Cerebellar nuclear complex (tissue), 1 donor: Measurements from ENCODE around the gene CD163L1.
"Not testable (repeated sequence)": the region's sequence is repeated elsewhere in the genome, so short reads cannot be mapped to it uniquely, and the experiment has no call there.

Source experiments
- DNase-seq, 2 experiments: peaks; one replicate each; lab custom pipeline; 2025; lab: John Stamatoyannopoulos, UW

CD163L1 gene

GRCh38 chr12:7444076-7444475 lies at the start of gene CD163L1:
Gene CD163L1, minus strand, starts transcription at chr12:7444153. Its CDS starts 26 bp downstream, at chr12:7444127.
- no peak for DNase-seq

GRCh38 chr12:7493006-7493405 lies 49.1 kb upstream of the CD163L1 start:
- DNase-seq, result no peak

- DNase-seq, result no peak
These were observed 42.6 kb upstream of the CD163L1 start for GRCh38 chr12:7486512-7486911.

DNA sequence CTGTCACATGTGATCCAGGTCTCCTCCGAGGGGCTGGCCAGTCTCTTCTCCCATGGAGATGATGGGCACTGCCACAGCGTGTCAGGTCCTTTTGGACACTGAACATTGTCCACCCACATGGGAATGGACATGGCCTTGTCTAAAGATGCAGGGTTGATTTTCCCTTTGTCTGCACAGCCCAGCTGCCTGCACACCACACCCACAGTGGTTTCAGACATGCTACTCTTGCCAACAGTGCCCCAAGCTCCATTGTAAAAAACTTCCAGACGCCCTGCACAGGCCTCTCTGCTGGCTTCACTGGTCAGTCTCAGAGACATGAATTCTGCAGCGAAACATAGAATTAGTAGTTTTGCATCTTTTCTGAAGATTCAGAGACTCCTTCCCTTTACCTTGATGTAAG lies 41.1 kb upstream of the CD163L1 start:
- no peak for DNase-seq

DNA sequence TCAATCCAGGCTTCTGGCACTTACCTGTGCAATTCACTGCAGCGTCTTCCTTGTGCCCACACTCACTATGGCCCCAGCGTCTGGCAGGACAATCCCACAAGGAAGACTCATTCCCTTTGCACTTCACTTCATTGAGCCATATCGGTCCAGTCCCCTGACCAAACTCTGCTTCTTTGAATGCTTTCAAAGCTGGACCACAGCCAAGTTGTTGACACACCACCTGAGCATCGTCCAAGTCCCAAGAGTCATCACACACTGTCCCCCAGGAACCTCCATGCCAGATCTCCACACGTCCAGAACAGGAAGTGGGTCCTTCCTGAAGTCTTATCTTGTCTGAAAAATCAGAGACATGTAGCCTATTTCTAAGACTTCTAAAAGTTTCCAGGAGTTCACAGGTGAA lies 39.4 kb upstream of the CD163L1 start:
- DNase-seq, result no peak

- no peak for DNase-seq
These were observed 35.8 kb upstream of the CD163L1 start for GRCh38 chr12:7479771-7480170.

DNA sequence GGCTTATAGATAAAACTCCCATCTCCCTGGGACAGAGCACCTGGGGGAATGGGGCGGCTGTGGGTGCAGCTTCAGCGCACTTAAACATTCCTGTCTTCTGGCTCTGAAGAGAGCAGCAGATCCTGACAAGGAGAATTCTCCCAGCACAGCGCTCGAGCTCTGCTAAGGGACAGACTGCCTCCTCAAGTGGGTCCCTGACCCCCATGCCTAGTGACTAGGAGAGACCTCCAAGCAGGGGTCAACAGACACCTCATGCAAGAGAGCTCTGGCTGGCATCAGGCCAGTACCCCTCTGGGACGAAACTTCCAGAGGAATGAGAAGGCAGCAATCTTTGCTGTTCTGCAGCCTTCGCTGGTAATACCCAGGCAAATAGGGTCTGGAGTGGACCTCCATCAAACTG lies 28.1 kb upstream of the CD163L1 start:
- no peak for DNase-seq

- no peak for DNase-seq
These were observed 16.7 kb upstream of the CD163L1 start for GRCh38 chr12:7460375-7461259.

- DNase-seq, result no peak
These were observed 16.0 kb upstream of the CD163L1 start for GRCh38 chr12:7459973-7460372.

DNA sequence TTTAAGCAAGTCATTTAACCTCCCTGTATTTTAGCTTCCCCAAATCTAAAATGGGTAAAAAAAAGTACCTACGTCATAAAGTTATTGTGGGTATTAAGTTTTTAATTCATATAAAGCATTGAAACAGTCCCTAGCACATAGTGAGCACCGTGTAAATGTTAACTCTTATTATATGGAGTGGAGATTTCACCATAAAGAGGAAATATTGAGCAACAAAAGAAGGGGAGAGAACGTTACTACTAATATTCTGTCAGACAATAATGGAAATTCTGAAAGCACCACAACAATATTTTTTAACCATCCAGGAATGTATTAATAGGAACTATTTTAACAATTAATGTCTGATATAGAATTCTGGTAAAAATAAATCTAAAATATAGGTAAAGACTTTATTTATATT lies 7.8 kb upstream of the CD163L1 start:
- DNase-seq, result no peak

- DNase-seq, result no peak
These were observed 6.7 kb upstream of the CD163L1 start for GRCh38 chr12:7450667-7451066.

- no peak for DNase-seq
These were observed 4.1 kb upstream of the CD163L1 start for GRCh38 chr12:7448099-7448498.

DNA sequence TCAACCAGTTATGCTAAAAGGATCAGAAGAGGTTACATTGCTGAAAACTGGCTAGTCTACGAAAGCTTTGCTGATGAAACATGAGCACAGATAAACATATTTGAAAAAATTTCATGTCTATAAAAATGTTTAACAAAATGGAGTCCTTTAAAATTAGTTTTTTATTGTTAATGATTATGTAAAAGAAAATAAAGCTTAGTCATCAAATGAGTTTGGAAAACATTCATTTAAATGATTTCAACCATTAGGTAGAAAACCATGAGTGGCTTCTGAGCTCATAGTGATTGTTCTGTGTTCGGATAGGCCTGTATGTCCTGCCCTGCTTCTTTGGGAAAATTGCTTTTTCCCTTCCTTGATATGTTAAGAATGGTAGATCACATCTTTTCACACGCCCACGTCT lies 584 bp upstream of the CD163L1 start:
- DNase-seq, result no peak

- no peak for DNase-seq
These were observed 2.7 kb downstream of the CD163L1 start for GRCh38 chr12:7441216-7441615.

GRCh38 chr12:7439579-7440505 lies 4.1 kb downstream of the CD163L1 start:
- no peak for DNase-seq

DNA sequence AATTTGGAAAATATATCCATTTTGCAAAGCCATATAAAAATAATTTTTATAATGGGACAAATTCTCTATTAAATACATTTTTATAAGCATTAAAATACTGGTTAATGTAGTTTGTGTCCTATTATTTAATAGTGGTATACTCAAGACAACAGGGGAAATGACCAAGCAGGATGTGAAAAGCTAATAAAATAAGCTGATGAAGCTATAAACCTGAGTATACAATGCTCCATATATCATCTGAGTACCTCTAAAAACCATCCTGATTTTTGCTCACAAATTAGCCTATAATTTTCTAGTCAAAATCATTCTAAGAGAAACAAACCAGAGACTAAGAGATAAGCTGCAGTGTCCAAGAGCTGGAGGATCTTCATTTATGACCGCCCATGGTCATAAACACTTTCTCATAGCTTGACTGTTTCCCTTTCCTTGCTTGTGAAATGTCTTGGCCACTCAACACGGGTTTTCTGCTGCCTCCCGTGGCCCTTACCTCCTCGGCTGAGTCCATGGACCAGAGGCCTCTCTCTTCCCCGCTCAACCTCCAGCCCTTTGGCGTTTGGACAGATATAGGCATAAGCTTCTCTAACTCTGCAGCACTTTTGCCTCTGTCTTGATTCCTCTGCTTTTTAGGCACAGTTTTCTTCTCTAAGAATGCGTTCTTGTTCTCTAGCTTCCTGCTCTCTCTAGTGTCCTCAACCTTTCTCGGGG lies 5.5 kb downstream of the CD163L1 start:
- DNase-seq, result not testable (repeated sequence)

- not testable (repeated sequence) for DNase-seq
These were observed 6.5 kb downstream of the CD163L1 start for GRCh38 chr12:7437494-7437893.

GRCh38 chr12:7434670-7435069 lies 9.3 kb downstream of the CD163L1 start:
- DNase-seq, result no peak

GRCh38 chr12:7433276-7433822 lies 10.6 kb downstream of the CD163L1 start:
- no peak for DNase-seq

GRCh38 chr12:7431993-7432685 lies 11.8 kb downstream of the CD163L1 start:
- no peak for DNase-seq

GRCh38 chr12:7411343-7411742 lies 32.6 kb downstream of the CD163L1 start:
- no peak for DNase-seq
